ENCODE measurements around the gene SCN4B. TPM values are rescaled to one million over a fixed set of nuclear protein-coding genes. Genes with fewer than 3 reads are reported as not detected.

The SCN4B gene
- polyA plus RNA-seq, 1 experiment = 0.11 TPM

GRCh38 chr11:118100691-118101232, 51.9 kb downstream of the SCN4B start:
- Histone ChIP-seq H3K27ac (ENCODE audit: low read depth, low read length) (no peak overlapping the region), H3K4me3 (ENCODE audit: low read depth, low read length) (no peak overlapping the region), H3K27me3 (ENCODE audit: control insufficient read depth, insufficient read depth, low read length) (no peaks in the 10 kb centered on the region), H3K9me3 (ENCODE audit: control insufficient read depth, insufficient read depth, low read length) (no peaks in the 10 kb centered on the region)
- no peak for DNase-seq (ENCODE audit: low read depth, low spot score)
- ChIA-PET POLR2A (no interaction called here), CTCF (interaction anchor here (1.4 kb wide), 1 partner anchor 72 kb away, joined by 3 read pairs; no protein-coding TSS in a partner anchor)
- no peak for TF ChIP-seq CTCF (IDR thresholded peaks at IDR 0.05; ENCODE audit: low read depth, low read length)

GRCh38 chr11:118099838-118100556, 52.6 kb downstream of the SCN4B start:
- POLR2A ChIA-PET = no interaction called here
- Histone ChIP-seq H3K4me3 (ENCODE audit: low read depth, low read length) (no peak overlapping the region), H3K27ac (ENCODE audit: low read depth, low read length) (no peak overlapping the region), H3K9me3 (ENCODE audit: control insufficient read depth, insufficient read depth, low read length) (no peaks in the 10 kb centered on the region), H3K27me3 (ENCODE audit: control insufficient read depth, insufficient read depth, low read length) (no peaks in the 10 kb centered on the region)
- no peak for TF ChIP-seq CTCF (IDR thresholded peaks at IDR 0.05; ENCODE audit: low read depth, low read length)
- CTCF ChIA-PET = interaction anchor here (1.4 kb wide), 1 partner anchor 72 kb away, joined by 3 read pairs; no protein-coding TSS in a partner anchor
- DNase-seq (ENCODE audit: low read depth, low spot score) = no peak

GRCh38 chr11:118098996-118099837, 53.4 kb downstream of the SCN4B start:
- POLR2A ChIA-PET = no interaction called here
- H3K27ac ChIP-seq (ENCODE audit: low read depth, low read length) = no peak overlapping the region
- TF ChIP-seq CTCF (IDR thresholded peaks at IDR 0.05; ENCODE audit: low read depth, low read length) = no peak
- no peaks in the 10 kb centered on the region for H3K9me3 ChIP-seq (ENCODE audit: control insufficient read depth, insufficient read depth, low read length)
- DNase-seq (ENCODE audit: low read depth, low spot score) = no peak
- no peaks in the 10 kb centered on the region for H3K27me3 ChIP-seq (ENCODE audit: control insufficient read depth, insufficient read depth, low read length)
- no peak overlapping the region for H3K4me3 ChIP-seq (ENCODE audit: low read depth, low read length)
- CTCF ChIA-PET = no interaction called here

GRCh38 chr11:118095967-118096367, 56.7 kb downstream of the SCN4B start:
- Histone ChIP-seq H3K9me3 (ENCODE audit: control insufficient read depth, insufficient read depth, low read length) (no peaks in the 10 kb centered on the region), H3K27me3 (ENCODE audit: control insufficient read depth, insufficient read depth, low read length) (no peaks in the 10 kb centered on the region), H3K4me3 (ENCODE audit: low read depth, low read length) (no peak overlapping the region), H3K27ac (ENCODE audit: low read depth, low read length) (no peak overlapping the region)
- TF ChIP-seq CTCF (IDR thresholded peaks at IDR 0.05; ENCODE audit: low read depth, low read length) = no peak
- no peak for DNase-seq (ENCODE audit: low read depth, low spot score)
- POLR2A ChIA-PET = no interaction called here
- CTCF ChIA-PET = no interaction called here

GRCh38 chr11:118095493-118095892, 57.1 kb downstream of the SCN4B start:
- Histone ChIP-seq H3K9me3 (ENCODE audit: control insufficient read depth, insufficient read depth, low read length) (no peaks in the 10 kb centered on the region), H3K27me3 (ENCODE audit: control insufficient read depth, insufficient read depth, low read length) (no peaks in the 10 kb centered on the region), H3K27ac (ENCODE audit: low read depth, low read length) (no peak overlapping the region), H3K4me3 (ENCODE audit: low read depth, low read length) (no peak overlapping the region)
- TF ChIP-seq CTCF (IDR thresholded peaks at IDR 0.05; ENCODE audit: low read depth, low read length) = no peak
- ChIA-PET POLR2A (no interaction called here), CTCF (no interaction called here)
- DNase-seq (ENCODE audit: low read depth, low spot score) = no peak

Data from AG04450 (cell line).